H9 (cell line): ENCODE results near the gene RGP1. TPM values are rescaled to one million over a fixed set of nuclear protein-coding genes. Genes with fewer than 3 reads are reported as not detected.

ENCODE experiments used
- DNase-seq: peaks from one replicate; pipeline ENCODE4 v3.0.0-alpha.2; 2017
- H2AFZ ChIP-seq: one replicate; pipeline ENCODE4 v1.6.1; 2013; ENCODE audit warnings: mild to moderate bottlenecking, low read length, control low read depth, moderate library complexity
- H2AK5ac ChIP-seq: 2 replicates; pipeline ENCODE4 v1.6.1; 2013; ENCODE audit warnings: low read length, control low read depth, mixed read lengths; ENCODE audit not compliant: insufficient read length
- H2BK120ac ChIP-seq: one replicate; pipeline ENCODE4 v1.6.1; 2013; ENCODE audit warnings: low read depth, mild to moderate bottlenecking, low read length, control low read depth, inconsistent platforms; ENCODE audit not compliant: poor library complexity, severe bottlenecking
- H2BK12ac ChIP-seq: 2 replicates; pipeline ENCODE4 v1.6.1; 2013; ENCODE audit warnings: low read length, control low read depth, mixed read lengths, low read depth; ENCODE audit not compliant: insufficient read length
- H2BK15ac ChIP-seq: 2 replicates; pipeline ENCODE4 v1.6.1; 2013; ENCODE audit warnings: low read depth, low read length, control low read depth
- H2BK20ac ChIP-seq: one replicate; pipeline ENCODE4 v1.6.1; 2013; ENCODE audit warnings: low read depth, mild to moderate bottlenecking, low read length, control low read depth, inconsistent platforms; ENCODE audit not compliant: poor library complexity, severe bottlenecking
- H2BK5ac ChIP-seq: 2 replicates; pipeline ENCODE4 v1.6.1; 2013; ENCODE audit warnings: low read length, control low read depth, mixed read lengths; ENCODE audit not compliant: insufficient read length
- H3K14ac ChIP-seq: 2 replicates; pipeline ENCODE4 v1.6.1; 2013; ENCODE audit warnings: low read length, control low read depth; ENCODE audit not compliant: insufficient read depth
- H3K18ac ChIP-seq: 2 replicates; pipeline ENCODE4 v1.6.1; 2013; ENCODE audit warnings: low read depth, mild to moderate bottlenecking, mixed read lengths, low read length, control low read depth; ENCODE audit not compliant: insufficient read length
- H3K23ac ChIP-seq: 2 replicates; pipeline ENCODE4 v1.6.1; 2013; ENCODE audit warnings: low read length, control low read depth, mixed read lengths, low read depth; ENCODE audit not compliant: insufficient read length
- H3K23me2 ChIP-seq: 2 replicates; pipeline ENCODE4 v1.6.1; 2013; ENCODE audit warnings: low read depth, mild to moderate bottlenecking, mixed read lengths, low read length, control low read depth; ENCODE audit not compliant: insufficient read length, poor library complexity, severe bottlenecking
- H3K27ac ChIP-seq: 2 replicates; pipeline ENCODE4 v1.5.1; 2013; ENCODE audit warnings: low read length, control low read depth, mixed read lengths, low read depth; ENCODE audit not compliant: insufficient read length
- H3K27me3 ChIP-seq: 2 replicates; pipeline ENCODE4 v1.6.1; 2013; ENCODE audit warnings: low read length, control low read depth, inconsistent platforms; ENCODE audit not compliant: insufficient read depth
- H3K4ac ChIP-seq: 2 replicates; pipeline ENCODE4 v1.6.1; 2013; ENCODE audit warnings: low read depth, mild to moderate bottlenecking, control low read depth, inconsistent platforms, low read length, moderate library complexity
- H3K4me1 ChIP-seq: 2 replicates; pipeline ENCODE4 v1.6.1; 2013; ENCODE audit warnings: low read length, control low read depth, inconsistent platforms; ENCODE audit not compliant: insufficient read depth
- H3K4me2 ChIP-seq: 2 replicates; pipeline ENCODE4 v1.6.1; 2013; ENCODE audit warnings: low read length, control low read depth, mixed read lengths; ENCODE audit not compliant: insufficient read length, insufficient read depth
- H3K56ac ChIP-seq: 2 replicates; pipeline ENCODE4 v1.6.1; 2013; ENCODE audit warnings: low read depth, mild to moderate bottlenecking, mixed read lengths, low read length, control low read depth; ENCODE audit not compliant: insufficient read length
- H3K79me1 ChIP-seq: 2 replicates; pipeline ENCODE4 v1.6.1; 2013; ENCODE audit warnings: low read depth, mild to moderate bottlenecking, moderate library complexity, low read length, control low read depth, inconsistent platforms; ENCODE audit not compliant: insufficient read depth, poor library complexity, severe bottlenecking
- H3K79me2 ChIP-seq: 2 replicates; pipeline ENCODE4 v1.6.1; 2013; ENCODE audit warnings: low read length, control low read depth, inconsistent platforms; ENCODE audit not compliant: insufficient read depth
- H3K9ac ChIP-seq: 2 replicates; pipeline ENCODE4 v1.6.1; 2013; ENCODE audit warnings: low read length, control low read depth, mixed read lengths; ENCODE audit not compliant: insufficient read length; ENCODE audit errors: extremely low read depth
- H3K9me3 ChIP-seq: one replicate; pipeline ENCODE4 v1.6.1; 2013; ENCODE audit warnings: low read depth, low read length, inconsistent platforms; ENCODE audit not compliant: control insufficient read depth
- H3T11ph ChIP-seq: one replicate; pipeline ENCODE4 v1.6.1; 2013; ENCODE audit warnings: mild to moderate bottlenecking, low read length, control low read depth, inconsistent platforms
- H4K20me1 ChIP-seq: one replicate; pipeline ENCODE4 v1.6.1; 2013; ENCODE audit not compliant: control insufficient read depth, insufficient read length, insufficient read depth
- H4K5ac ChIP-seq: 2 replicates; pipeline ENCODE4 v1.6.1; 2013; ENCODE audit warnings: low read depth, mild to moderate bottlenecking, mixed read lengths, low read length, control low read depth; ENCODE audit not compliant: insufficient read length
- H4K8ac ChIP-seq: replicated peaks from 2 replicates; pipeline ENCODE4 v1.6.1; 2013; ENCODE audit warnings: low read length, control low read depth, mixed read lengths, low read depth; ENCODE audit not compliant: insufficient read length
- H4K91ac ChIP-seq: 2 replicates; pipeline ENCODE4 v1.6.1; 2013; ENCODE audit warnings: low read depth, mild to moderate bottlenecking, moderate library complexity, mixed read lengths, low read length, control low read depth; ENCODE audit not compliant: insufficient read length
- H3K27ac Mint-ChIP-seq, 3 experiments: 2 replicates in 2 of 3; 3 replicates in 1 of 3; pipeline ENCODE4 v1.8.0; 2020 to 2021; ENCODE audit warnings: mixed read lengths in 3 of 3, mild to moderate bottlenecking in 1 of 3, moderate library complexity in 1 of 3
- H3K27me3 Mint-ChIP-seq: 2 replicates; pipeline ENCODE4 v1.8.0; 2021; ENCODE audit warnings: low read depth, mild to moderate bottlenecking, moderate library complexity, mixed read lengths
- H3K36me3 Mint-ChIP-seq, 3 experiments: 2 replicates in 2 of 3; 3 replicates in 1 of 3; pipeline ENCODE4 v1.8.0; 2020 to 2021; ENCODE audit warnings: low read depth in 3 of 3, mixed read lengths in 3 of 3; ENCODE audit not compliant: insufficient read depth in 1 of 3
- H3K4me1 Mint-ChIP-seq, 2 experiments: 2 replicates each; pipeline ENCODE4 v1.8.0; 2020; ENCODE audit warnings: mixed read lengths in 2 of 2
- H3K4me3 Mint-ChIP-seq, 2 experiments: 2 replicates in 1 of 2; 3 replicates in 1 of 2; pipeline ENCODE4 v1.8.0; 2020 to 2021; ENCODE audit warnings: mild to moderate bottlenecking in 2 of 2, mixed read lengths in 2 of 2, moderate library complexity in 1 of 2
- H3K9me3 Mint-ChIP-seq, 2 experiments: 2 replicates in 1 of 2; 3 replicates in 1 of 2; pipeline ENCODE4 v1.8.0; 2020; ENCODE audit warnings: mild to moderate bottlenecking in 2 of 2, mixed read lengths in 2 of 2, moderate library complexity in 1 of 2
- WGBS: extraction: QIAGEN DNeasy Blood & Tissue Kit; methylation state at CpG from one replicate; pipeline ENCODE4 v1.1.7; 2013; ENCODE audit warnings: missing lambda C conversion rate, low lambda C conversion rate, mixed read lengths; ENCODE audit not compliant: insufficient read length; ENCODE audit errors: extremely low coverage; 5-methylcytosine and 5-hydroxymethylcytosine counted together
- total RNA-seq: library from RNA; stranded (reverse); gene quantifications from 2 replicates; pipeline ENCODE4 v1.2.1, GENCODE V29; 2021
- TF ChIP-seq, protein P1 (sequence below): fragments of 200-600 bp; sonication (generic); conservative IDR thresholded peaks from 3 replicates; pipeline ENCODE4 v1.8.0; 2021; ENCODE audit warnings: antibody characterized with exemption, mild to moderate bottlenecking

Gene RGP1
- total RNA-seq, 1 experiment from 2014 or later, result 25.7 TPM

DNA sequence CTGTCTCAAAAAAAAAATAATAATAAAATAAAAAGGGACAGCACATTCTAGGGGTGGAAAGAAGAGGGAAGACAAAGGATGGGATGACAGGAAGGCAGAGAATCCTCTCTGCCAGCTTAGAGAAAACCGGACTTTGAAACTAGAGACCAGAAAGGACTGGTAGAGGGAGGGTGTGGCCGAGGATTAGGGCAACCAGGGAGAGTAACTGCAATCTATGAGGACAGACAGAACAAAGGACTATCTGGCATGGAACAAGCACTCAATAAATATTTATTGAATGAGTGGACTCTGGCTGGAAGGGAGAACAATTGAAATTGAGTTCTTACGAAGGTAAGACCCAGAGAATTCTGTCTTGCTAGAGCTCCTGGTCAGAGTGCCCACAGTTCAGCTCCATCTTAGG, 2.5 kb upstream of the RGP1 start:
- Mint-ChIP-seq H3K27ac (no peak overlapping the region), H3K4me3 (peak overlapping the region; percentile 93 to 95), H3K4me1 (peaks cover 28% of the 10 kb centered on the region in 2 experiments), H3K9me3 (no peaks in the 10 kb centered on the region), H3K27me3 (no peaks in the 10 kb centered on the region), H3K36me3 (peaks cover 21 to 65% (median 58%) of the 10 kb centered on the region in 3 experiments; a peak in 6 of 7 replicates)
- no peaks in the 10 kb centered on the region for H4K20me1 ChIP-seq
- H3K9ac ChIP-seq, result peak overlapping the region; percentile 45
- WGBS, result no CpG with 5 or more reads among the region's 3 CpGs
- no peaks in the 10 kb centered on the region for H3K9me3 ChIP-seq
- H2AK5ac ChIP-seq, result no peak overlapping the region
- H3K79me2 ChIP-seq, result peaks cover 21% of the 10 kb centered on the region
- H4K5ac ChIP-seq, result no peak overlapping the region
- peaks cover 18% of the 10 kb centered on the region for H3K23me2 ChIP-seq
- H2BK12ac ChIP-seq, result no peak overlapping the region
- H3K4me2 ChIP-seq, result peak overlapping the region; percentile 98
- peaks cover 19% of the 10 kb centered on the region for H3K79me1 ChIP-seq
- H3T11ph ChIP-seq, result no peak overlapping the region
- no peaks in the 10 kb centered on the region for H3K27me3 ChIP-seq
- no peak overlapping the region for H4K8ac ChIP-seq
- no peak overlapping the region for H2BK120ac ChIP-seq
- H3K27ac ChIP-seq, result no peak overlapping the region
- no peak overlapping the region for H3K23ac ChIP-seq
- H2BK20ac ChIP-seq, result no peak overlapping the region
- no peak overlapping the region for H3K56ac ChIP-seq
- peaks cover 3% of the 10 kb centered on the region; the same call in 1 of the 2 replicates for H3K4me1 ChIP-seq
- no peak overlapping the region for H3K4ac ChIP-seq
- H2AFZ ChIP-seq, result no peak overlapping the region
- H3K14ac ChIP-seq, result no peak overlapping the region
- DNase-seq, result no peak
- no peak overlapping the region for H2BK15ac ChIP-seq
- H2BK5ac ChIP-seq, result no peak overlapping the region
- H3K18ac ChIP-seq, result no peak overlapping the region
- no peak overlapping the region for H4K91ac ChIP-seq
- TF ChIP-seq, protein P1, sequence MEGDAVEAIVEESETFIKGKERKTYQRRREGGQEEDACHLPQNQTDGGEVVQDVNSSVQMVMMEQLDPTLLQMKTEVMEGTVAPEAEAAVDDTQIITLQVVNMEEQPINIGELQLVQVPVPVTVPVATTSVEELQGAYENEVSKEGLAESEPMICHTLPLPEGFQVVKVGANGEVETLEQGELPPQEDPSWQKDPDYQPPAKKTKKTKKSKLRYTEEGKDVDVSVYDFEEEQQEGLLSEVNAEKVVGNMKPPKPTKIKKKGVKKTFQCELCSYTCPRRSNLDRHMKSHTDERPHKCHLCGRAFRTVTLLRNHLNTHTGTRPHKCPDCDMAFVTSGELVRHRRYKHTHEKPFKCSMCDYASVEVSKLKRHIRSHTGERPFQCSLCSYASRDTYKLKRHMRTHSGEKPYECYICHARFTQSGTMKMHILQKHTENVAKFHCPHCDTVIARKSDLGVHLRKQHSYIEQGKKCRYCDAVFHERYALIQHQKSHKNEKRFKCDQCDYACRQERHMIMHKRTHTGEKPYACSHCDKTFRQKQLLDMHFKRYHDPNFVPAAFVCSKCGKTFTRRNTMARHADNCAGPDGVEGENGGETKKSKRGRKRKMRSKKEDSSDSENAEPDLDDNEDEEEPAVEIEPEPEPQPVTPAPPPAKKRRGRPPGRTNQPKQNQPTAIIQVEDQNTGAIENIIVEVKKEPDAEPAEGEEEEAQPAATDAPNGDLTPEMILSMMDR, result no peak
